NCI-H2029 treated with DMSO at 0.1 percent for 48 hours (cell line): ENCODE measurements around the gene TMIE.
"Not testable (repeated sequence)": the region's sequence is repeated elsewhere in the genome, so short reads cannot be mapped to it uniquely, and the experiment has no call there.

Source experiments
- DNase-seq: peaks from one replicate; lab custom pipeline; 2025; lab: John Stamatoyannopoulos, UW

Gene TMIE

DNA sequence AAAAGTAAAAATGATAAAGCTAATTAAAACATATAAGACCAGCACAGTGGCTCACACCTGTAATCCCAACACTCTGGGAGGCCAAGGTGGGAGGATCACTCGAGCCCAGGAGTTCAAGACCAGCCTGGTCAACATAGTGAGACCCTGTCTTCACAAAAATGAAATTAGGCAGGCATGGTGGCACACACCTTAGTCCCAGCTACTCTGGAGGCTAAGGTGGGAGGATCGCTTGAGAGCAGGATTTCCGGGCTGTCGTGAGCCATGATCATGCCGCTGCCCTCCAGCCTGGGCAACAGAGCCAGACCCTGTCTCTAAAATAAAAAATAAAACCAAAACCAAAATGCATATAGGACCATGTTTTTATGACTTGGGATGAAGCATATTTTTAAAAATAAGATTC, 21.3 kb downstream of the TMIE start:
- DNase-seq, result no peak

DNA sequence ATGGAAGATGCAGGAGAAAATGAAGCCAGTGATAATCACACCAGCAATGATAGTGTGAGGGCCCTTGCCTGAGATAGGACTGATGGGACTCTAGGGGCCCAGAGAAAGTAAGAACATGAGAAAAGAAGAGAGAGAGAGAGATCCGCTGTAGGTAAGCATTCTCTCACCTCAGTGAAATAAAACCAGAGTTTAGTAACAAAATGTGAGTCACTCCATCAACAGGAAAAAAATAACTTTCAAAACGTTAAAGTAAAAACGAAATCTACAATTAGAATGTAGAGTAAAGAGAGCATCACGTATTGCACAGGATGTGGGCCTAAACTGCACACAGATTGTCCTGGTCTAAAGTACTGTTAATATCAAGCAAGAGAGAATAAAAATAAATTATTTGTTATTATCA, 23.2 kb downstream of the TMIE start:
- no peak for DNase-seq

DNA sequence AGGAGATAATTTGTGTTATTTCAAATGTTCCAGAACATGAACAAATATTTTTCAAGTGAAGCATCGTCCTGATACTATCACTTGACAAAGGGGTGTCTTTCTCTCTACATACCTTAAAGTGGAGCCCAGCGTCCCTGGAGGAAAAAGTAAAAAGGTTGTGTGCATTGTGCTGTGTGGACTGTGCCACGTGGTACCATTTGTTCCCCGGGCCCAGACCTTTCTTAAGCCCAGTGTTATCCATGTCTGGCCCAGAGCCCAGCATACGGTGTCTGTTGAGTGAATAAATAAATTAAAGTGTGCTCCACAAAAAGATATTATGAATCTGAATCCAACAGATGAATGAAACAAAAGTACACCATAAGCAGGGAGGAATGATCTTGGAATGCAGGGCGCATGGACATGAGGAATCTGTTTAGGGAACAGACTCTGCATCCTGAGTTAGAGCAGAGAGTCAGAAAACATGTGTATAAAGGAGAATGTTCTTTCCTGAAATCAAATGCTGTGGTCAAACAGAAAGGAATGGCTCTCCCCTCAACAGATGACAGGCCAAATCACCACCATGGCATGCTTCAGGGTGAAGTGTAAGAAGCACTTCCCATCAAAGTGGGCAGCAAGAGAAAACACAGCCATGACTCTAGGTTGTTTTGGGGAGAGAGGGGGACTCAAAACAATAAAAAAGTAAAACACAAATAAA, 24.6 kb downstream of the TMIE start:
- DNase-seq, result no peak

DNA sequence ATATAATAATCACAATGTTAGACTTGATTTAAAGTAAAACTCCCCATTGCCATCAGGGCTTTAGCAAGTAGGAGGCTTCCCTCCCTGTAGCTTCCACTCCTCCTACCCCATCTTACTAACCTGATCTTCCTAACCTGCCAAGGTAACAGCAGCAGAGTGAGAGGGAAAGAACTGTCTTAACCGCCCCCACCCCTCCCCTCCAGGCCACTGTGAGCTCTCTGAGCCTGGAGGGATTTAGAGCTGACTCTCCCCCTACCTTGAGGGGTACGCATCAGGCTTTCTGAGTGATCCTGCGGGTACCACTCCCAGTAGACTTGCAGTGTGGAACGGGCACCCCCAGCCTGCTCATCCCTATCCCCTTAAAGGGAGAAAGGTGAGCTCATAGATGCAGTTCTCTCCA, 27.8 kb downstream of the TMIE start:
- no peak for DNase-seq

DNA sequence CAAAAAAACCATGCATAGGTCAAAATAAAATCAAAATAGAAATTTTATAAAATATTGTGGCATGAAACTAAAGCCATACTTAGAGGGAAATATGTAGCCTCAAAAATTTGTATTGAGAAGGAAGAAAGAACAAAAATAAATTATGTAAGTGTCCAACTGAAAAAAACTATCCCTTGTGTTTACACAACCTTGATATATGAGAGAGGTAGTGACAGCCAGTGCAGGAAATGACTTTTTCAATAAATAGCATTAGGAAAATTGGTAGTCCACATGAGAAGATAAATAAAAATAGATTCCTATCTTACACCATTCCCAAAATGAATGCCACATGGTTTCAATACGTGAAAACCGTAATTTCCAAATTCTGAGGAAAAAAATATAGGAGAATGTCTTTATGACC, 29.6 kb downstream of the TMIE start:
- DNase-seq, result no peak

DNA sequence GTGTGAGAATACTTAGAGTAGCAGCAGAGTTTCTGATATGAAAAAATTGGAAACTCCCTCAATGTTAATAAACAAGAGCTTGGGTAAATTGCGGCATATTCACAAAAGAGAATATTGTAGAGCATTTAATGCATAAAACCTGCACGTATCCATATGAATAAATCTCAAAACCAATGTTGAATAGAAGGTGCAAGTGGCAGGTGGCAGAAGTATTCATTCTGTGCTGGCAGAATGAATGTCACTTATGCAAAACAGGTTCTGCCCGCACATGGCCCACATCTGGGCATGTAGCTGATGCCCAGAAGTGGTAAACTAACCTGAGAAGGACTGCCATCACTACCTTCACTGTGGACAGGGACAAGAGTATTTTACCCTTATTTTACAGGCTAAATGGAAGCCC, 30.6 kb downstream of the TMIE start:
- no peak for DNase-seq

DNA sequence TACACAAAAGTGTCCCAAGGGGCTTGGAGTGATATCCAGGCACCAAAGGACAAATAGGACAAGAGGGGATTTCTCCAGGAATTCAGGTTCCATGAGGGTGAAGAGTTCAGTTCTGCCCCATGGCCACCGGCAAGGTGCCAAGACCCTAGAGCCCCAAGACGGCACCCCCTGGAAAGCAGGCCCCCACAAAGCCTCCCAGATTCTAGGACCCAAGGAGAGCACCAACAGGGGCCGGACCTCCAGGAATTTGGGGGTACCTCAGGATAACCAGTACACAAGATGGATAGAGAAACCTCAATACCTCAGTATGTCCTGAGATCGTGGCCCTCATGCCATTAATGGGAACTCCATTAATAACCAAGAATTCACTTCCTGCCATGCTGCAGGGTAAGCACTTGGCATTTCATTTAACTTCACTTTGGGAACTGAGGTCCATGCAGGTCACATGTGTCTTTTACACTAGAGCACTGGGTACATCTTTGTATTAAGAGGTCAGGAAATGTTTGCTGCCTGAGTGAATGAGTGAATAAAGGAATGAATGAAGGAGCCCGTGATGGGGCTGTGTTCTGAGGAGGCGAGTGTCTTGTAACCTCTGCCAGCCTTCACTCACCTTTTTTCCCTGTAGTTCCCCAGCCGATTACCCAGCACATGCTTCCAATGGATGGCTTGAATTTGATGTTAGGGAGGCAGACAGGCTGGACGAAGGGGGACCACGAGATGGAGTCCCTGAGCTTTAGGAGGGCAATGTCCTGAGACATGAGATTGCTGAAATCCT, 32.0 kb downstream of the TMIE start:
- DNase-seq, result no peak

DNA sequence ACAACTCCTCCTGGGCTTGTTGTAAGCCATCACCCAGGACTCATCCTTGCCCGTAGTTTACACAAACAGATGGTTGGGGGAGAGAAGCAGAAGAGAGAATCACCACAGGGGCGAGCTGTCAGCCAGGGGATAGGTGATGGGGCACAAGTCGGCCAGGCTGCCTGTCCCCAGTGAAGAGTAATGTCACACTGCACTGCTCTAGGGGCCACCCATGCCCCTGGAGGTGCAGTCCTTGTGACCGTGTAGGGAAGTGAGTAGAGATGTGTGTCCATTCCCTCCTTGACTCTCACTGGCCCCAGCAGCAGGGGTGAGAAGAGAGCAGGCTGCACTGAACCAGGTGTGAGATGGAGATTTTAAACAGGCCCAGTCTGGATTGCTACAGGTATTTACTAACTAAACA, 33.6 kb downstream of the TMIE start:
- no peak for DNase-seq

DNA sequence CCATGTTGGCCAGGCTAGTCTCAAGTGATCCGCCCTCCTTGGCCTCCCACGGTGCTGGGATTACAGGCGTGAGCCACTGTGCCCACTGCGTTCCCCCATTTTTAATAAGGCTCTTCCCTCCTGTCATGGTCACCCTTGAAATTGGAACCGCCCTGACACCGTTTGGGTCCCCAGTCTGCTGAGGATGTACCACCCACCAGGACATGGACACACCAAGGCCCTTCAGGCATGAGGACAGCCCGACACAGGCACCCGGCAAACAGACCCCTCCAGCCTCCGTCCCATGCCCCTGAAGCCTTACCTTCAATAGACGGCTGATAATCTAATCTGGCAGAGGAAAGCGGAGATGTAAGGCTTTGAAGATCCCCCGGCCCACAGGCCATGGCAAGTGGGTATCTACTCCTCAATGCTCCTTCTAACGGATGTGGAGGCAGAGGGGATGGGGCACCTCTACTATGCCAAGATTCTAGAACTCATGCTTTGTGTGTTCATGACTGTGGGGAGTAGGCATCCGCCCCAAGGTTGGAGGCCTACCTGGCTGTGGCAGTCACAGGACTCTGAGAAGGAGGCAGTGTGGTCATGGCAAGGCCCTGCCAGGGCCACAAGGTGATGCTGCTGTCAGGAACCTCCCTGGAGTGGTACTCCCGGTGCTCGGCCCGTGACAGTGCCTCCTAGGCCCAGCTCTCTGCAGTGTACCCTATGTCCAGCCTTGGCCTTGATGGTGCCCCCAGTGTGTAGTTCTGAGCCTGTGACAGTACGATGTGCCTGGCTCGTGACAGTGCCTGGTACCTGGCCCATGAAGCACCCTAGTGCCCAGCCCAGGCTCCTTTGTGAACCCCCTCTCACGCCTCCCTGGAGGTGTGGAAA, 35.0 kb downstream of the TMIE start:
- DNase-seq, result no peak

DNA sequence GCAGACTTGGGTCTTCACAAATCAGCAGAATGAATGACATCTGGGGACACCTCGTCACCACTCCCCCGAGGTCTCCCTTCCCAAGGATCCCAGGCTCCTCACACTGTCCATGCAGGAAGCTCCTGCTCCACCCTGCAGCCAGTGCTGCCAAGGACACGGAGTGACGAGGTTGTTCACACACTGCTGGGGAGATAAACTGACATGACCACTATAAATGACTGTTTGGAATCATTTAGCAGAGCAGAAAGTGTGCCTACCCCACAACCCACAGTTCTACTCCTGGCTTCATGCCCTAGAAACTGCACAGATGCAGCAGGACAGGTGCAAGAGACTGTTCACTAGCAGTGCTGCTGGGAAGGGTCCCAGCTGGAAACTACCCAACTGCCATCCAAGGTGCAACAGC, 36.1 kb downstream of the TMIE start:
- peak; percentile 62 for DNase-seq

DNA sequence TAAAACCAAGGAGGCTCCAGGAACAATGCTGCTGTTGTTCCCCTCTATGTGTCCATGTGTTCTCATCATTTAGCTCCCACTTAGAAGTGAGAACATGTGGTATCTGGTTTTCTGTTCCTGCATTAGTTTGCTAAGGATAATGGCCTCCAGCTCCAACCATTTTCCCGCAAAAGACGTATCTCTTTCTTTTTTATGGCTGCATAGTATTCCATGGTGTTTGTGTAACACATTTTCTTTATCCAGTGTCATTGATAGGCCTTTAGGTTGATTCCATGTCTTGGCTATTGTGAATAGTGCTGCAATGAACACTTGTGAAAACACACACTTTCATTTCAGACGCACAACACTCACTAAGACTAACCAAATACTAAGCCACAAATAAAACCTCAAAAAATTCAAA, 38.4 kb downstream of the TMIE start:
- not testable (repeated sequence) for DNase-seq

DNA sequence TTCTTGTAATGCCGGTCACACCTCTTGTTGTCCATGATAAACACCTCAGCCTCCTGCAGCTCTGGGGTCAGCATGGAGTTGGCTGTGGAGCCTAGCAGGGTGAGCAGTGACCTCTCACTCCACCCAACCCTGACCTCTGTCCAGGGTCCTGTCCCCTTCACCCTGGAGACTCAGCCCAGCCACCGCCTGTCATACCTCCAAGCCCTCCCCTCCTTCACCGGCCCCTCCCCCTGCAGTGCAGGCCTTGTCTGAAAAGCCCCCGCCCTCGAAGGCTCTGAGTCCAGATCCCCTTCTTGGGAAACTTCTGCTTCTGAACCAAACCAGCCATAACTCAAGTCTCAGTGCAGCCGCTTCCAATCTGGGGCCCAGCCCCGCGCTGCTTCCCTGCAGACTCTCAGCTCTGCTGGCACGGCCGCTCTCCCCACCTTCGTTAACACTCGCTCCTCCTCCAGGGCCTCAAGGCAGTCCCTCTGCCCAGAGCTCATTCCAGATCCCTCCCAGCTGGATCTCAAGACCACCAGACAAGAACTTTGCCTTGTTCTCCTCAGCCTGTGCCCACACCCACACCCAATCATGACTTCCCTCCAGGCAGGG, 41.9 kb downstream of the TMIE start:
- no peak for DNase-seq

DNA sequence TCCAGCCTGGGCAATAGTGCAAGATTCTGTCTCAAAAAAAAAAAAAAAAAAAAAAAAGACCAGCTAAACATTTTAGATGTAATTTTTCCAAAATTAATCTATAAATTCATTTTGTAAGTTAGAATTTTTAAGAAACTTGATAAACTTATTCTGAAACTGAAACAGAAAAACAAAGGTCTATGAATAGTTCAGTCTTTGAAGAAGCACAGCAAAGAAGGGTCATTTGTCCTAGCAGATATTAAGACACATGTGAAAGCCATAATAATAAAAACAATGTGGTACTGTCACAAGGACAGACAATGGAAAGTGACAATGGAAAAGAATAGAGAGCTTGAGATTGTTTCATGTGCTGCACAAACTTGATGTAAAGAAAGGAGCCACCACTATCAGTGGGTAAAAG, 45.5 kb downstream of the TMIE start:
- DNase-seq, result no peak

DNA sequence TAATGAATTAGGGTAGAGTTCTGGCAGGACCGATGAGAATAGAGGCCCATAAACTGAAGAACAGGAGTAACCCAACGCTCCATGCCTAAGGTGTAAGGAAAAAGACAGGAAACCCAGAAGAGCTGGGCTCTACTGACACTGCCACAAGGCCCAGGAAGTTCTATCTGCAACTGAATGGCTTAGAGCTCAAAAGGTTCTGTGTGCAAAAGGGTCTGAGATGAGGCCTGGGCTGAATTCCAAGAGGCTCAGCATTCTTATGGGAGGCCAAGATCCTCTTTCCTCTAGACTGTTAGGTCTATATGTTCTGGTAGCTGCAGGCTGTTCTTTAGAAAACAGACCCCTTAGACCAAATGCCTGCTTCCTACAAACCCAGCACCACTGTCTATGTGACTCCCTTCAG, 47.0 kb downstream of the TMIE start:
- DNase-seq, result no peak

DNA sequence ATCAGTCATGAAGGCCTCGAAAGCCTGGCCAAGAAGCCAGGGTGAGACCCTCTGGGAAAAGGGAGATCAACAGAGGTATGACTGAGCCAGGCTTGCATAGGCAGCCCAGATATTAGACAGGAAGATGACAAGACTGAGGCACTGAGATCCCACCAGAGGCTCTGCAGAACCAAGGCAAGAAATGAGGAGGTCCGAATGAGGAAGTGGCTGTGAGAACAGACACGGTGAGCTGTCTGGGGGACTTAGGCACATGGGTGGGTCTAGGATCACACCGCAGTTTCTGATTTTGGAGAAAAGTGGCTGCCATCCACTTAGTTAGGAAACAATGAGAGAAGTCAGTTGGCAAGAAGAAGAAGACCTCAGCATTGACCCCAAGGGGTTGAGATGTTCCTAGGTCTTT, 47.9 kb downstream of the TMIE start:
- no peak for DNase-seq

DNA sequence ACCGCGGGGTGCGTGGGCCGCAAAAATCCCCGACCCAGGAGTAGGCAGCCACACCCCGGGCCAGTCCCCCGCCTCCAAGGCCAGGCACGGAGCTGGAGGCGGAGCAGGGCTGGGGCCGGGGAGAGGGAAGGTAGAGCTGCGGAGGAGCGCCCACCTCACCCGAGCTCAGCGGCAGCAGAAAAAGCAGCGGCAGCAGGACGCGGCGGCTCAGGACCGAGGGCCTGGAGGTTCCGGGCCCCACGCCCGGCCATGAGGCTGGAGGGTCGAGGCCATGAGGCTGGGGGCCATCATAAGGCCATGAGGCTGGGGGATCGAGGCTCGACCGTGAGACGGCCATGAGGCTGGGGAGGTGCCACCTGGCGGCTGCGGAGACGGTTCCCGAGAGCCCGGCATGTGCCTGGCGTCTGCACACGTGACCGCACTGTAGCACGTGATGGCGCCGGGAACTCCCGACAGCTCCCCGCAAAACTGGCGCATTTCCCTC, 49.4 kb downstream of the TMIE start:
- DNase-seq, result no peak

DNA sequence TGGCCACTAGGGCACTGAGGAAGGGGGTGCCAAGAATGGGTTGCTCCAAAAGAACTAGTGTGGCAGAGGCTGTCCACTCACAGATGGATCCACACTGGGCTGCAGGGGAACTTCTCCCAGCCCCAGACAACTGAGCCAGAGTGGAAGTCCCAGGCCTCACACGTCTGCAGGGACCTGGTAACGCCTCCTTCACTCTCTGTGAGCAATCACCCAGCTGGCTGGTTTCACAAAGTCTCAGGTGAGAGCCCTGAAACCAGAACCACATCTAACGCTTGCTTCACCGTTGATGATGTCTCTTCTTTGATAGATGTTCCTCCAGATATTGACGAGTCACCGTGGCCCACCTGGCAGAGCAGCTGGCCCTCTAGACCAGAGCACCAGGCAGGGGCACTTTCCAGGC, 51.9 kb downstream of the TMIE start:
- DNase-seq, result not testable (repeated sequence)

DNA sequence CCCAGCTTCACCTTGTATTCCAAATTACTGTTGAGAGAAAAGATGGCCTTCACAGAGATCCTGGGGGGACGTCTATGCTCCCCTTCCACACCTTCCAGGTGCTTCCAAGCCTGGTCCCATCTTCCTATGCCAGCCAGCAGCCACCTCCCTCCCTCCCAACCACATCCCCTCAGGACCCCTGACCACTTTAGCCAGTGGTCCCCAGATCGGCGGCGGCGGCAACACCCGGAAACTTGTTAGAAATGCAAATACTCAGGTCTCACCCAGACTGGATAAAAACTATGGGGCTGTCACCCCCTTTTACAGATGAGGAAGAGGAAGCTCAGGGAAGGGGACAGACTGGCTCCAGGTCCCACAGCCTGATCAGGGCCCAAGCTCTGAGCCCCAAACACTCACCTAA, 54.5 kb downstream of the TMIE start:
- DNase-seq, result no peak

DNA sequence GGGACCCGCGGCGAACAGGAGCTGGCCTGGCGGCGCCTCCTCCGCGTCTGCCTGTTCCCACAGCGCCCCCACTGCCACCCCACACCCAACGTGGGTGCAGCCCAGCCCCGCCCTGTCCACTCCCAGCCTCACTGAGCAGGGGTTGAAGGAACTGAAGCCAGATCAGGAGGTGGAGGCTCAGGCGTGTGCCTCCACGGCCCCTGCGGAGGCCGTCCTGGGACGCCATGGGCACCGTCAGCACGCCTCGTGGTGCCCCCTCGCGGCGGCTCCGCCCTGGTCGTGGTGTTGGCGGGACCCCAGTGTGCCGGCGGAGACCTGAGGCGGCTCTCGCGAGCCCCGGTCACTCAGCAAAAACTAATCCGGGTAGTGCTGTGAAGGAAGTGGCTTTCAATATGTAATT, 55.5 kb downstream of the TMIE start:
- no peak for DNase-seq

DNA sequence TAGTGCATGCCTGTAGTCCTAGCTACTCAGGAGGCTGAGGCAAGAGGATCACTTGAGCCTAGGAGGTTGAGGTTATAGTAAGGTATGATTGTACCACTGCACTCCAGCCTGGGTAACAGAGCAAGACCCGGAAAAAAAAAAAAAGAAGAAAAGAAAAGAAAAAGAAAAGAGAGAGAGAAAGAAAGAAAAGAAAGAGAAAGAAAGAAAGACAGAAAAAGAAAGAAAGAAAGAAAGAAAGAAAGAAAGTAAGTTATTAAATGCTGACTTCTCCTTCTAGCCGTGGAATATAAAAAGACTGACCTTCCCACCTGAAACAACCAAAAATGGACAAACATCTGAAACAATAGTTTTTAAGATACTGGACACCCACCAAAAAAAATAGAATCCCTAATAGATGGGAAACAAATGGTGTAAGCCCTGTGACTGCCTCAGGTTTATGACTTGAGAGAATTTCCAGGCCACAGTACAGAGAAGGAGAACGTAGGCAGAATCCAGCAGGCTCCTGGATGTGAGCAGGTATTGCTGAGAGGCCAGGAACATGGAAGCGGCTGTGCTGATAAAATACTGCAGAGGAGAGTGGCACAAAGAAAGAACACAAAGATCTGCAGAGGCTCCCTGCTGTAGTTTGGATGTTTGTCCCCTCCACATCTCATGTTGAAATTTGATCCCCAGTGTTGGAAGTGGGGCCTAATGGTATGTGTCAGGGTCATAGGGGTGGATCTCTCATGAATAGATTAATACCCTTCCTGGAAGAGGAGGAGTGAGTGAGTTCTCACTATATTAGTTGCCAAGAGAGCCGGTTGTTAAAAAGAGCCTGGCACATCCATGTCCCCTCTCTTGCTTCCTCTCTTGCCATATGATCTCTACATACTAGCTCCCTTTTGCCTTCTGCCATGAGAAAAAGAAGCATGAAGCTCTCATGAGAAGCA, 58.3 kb downstream of the TMIE start:
- no peak for DNase-seq
